ENCODE measurements around the gene FAM89B. TPM values are rescaled to one million over a fixed set of nuclear protein-coding genes. Genes with fewer than 3 reads are reported as not detected.

FAM89B gene
- total and polyA plus RNA-seq, 7 donors = 34.0 to 96.7 (median 63.3) TPM

DNA sequence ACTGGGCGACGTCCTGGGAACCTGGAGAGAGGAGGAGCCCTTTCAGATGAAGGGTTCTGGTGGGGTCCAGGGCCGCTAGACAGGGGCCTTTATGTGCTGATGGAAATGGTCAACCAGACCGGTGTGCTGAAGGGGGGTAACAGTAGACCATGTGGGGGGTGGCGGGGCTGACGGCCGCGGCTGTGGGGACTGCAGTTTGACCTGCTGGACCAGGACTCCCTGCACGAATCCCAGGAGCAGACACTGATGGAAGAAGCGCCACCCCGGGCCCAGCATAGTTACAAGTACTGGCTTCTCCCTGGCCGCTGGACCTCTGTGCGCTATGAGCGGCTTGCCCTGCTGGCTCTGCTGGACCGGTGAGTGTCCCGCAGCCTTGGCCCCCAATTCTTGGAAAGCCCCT, 49.7 kb downstream of the FAM89B start:
- Histone ChIP-seq H3K9me3 (no peaks in the 10 kb centered on the region), H3K27me3 (no peaks in the 10 kb centered on the region), H3K4me1 (peaks cover 0 to 13% (median 7%) of the 10 kb centered on the region in 4 donors), H3K4me3 (no peak overlapping the region), H3K36me3 (peaks cover 46 to 98% (median 70%) of the 10 kb centered on the region in 4 donors), H3K27ac (no peak overlapping the region)
- DNase-seq = no peak
- intact Hi-C loops (cut with DNase I) = loop anchor here (10.0 kb wide), 1 partner anchor 193 kb away; no protein-coding TSS in a partner anchor
- 96% methylated on average over 16 of the region's 16 CpGs for WGBS, 2 donors
- TF ChIP-seq, protein P1, sequence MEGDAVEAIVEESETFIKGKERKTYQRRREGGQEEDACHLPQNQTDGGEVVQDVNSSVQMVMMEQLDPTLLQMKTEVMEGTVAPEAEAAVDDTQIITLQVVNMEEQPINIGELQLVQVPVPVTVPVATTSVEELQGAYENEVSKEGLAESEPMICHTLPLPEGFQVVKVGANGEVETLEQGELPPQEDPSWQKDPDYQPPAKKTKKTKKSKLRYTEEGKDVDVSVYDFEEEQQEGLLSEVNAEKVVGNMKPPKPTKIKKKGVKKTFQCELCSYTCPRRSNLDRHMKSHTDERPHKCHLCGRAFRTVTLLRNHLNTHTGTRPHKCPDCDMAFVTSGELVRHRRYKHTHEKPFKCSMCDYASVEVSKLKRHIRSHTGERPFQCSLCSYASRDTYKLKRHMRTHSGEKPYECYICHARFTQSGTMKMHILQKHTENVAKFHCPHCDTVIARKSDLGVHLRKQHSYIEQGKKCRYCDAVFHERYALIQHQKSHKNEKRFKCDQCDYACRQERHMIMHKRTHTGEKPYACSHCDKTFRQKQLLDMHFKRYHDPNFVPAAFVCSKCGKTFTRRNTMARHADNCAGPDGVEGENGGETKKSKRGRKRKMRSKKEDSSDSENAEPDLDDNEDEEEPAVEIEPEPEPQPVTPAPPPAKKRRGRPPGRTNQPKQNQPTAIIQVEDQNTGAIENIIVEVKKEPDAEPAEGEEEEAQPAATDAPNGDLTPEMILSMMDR (IDR thresholded peaks at IDR 0.05) = no peak
- TF ChIP-seq POLR2AphosphoS5 (IDR thresholded peaks at IDR 0.05) (no peak), POLR2A (IDR thresholded peaks at IDR 0.05) (no peak), EP300 (IDR thresholded peaks at IDR 0.05) (no peak)

DNA sequence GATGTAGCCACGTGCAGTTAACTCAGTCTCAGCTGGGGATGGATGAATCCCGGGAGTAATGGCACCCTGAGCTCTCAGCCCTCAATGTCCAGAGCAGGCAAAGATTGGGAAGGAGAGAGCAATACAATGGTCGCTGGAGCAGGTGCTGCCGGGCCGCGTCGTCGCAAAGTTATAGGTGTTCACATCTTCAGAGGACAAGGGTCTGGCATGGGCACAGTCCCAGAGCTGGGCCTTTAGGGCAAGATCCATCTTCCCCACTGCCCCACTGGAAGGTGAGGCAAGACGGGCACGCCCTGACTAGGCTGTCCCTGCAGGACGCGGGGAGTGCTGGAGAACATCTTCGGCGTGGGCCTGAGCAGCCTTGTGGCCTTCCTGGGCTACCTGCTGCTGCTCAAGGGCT, 50.8 kb downstream of the FAM89B start:
- intact Hi-C loops (cut with DNase I) = loop anchor here (10.0 kb wide), 1 partner anchor 192 kb away; no protein-coding TSS in a partner anchor

More for the DNA sequence above, 50.8 kb downstream of the FAM89B start:
- Histone ChIP-seq H3K9me3 (no peaks in the 10 kb centered on the region), H3K4me3 (no peak overlapping the region), H3K36me3 (peaks cover 40 to 99% (median 73%) of the 10 kb centered on the region in 4 donors), H3K4me1 (peaks cover 0 to 5% (median 2%) of the 10 kb centered on the region in 4 donors), H3K27ac (no peak overlapping the region), H3K27me3 (no peaks in the 10 kb centered on the region)
- DNase-seq = no peak
- 90 to 92% methylated on average over 14 of the region's 14 CpGs for WGBS, 2 donors
- TF ChIP-seq, protein P1 (IDR thresholded peaks at IDR 0.05) = no peak
- no peak for TF ChIP-seq POLR2A (IDR thresholded peaks at IDR 0.05)
- no peak for TF ChIP-seq POLR2AphosphoS5 (IDR thresholded peaks at IDR 0.05)
- no peak for TF ChIP-seq EP300 (IDR thresholded peaks at IDR 0.05)

Small RNA genes within 50 kb of the gene (small RNA-seq; reads per million reads assigned to genes)
- gene AP001362.1 = 0 reads per million in 3 donors

Other genes with a start within 250 kb of the FAM89B start
- gene DPF2, start 238.7 kb upstream of the FAM89B start, total RNA-seq = 10 to 100 TPM; 28.5 to 51.2 (median 40.5) TPM
- 10 to 100 TPM; 13.8 to 25.4 (median 14.1) TPM for gene DPF2, start 238.7 kb upstream of the FAM89B start, polyA plus RNA-seq
- gene TIGD3, start 217.8 kb upstream of the FAM89B start, total RNA-seq = under 1 TPM in 3 of 4 donors, not detected in 1; 0.14 to 0.36 (median 0.33) TPM
- under 1 TPM in 2 of 3 donors, not detected in 1; 0.69 to 0.96 TPM for gene TIGD3, start 217.8 kb upstream of the FAM89B start, polyA plus RNA-seq
- 1 to 10 TPM; 2.5 to 8.9 (median 6.0) TPM for gene SLC25A45, start 189.9 kb upstream of the FAM89B start, total RNA-seq
- 10 to 100 TPM in 1 of 3 donors, 1 to 10 TPM in 2; 1.2 to 12.8 (median 2.5) TPM for gene SLC25A45, start 189.9 kb upstream of the FAM89B start, polyA plus RNA-seq
- 10 to 100 TPM; 10.7 to 27.5 (median 15.6) TPM for gene FRMD8, start 185.9 kb upstream of the FAM89B start, total RNA-seq
- gene FRMD8, start 185.9 kb upstream of the FAM89B start, polyA plus RNA-seq = 10 to 100 TPM; 21.6 to 29.0 (median 25.2) TPM
- gene NEAT1, start 149.7 kb upstream of the FAM89B start, total RNA-seq = 100 to 1,000 TPM; 142 to 573 (median 268) TPM
- 100 to 1,000 TPM in 1 of 3 donors, 10 to 100 TPM in 2; 26.8 to 587 (median 78.7) TPM for gene NEAT1, start 149.7 kb upstream of the FAM89B start, polyA plus RNA-seq
- over 10,000 TPM; 10,511 to 32,672 (median 12,130) TPM for gene MALAT1, start 73.5 kb upstream of the FAM89B start, total RNA-seq
- 1,000 to 10,000 TPM in 1 of 3 donors, 100 to 1,000 TPM in 1, 1 to 10 TPM in 1; 6.6 to 1,968 (median 374) TPM for gene MALAT1, start 73.5 kb upstream of the FAM89B start, polyA plus RNA-seq
- gene SCYL1, start 47.5 kb upstream of the FAM89B start, total RNA-seq = 100 to 1,000 TPM in 1 of 4 donors, 10 to 100 TPM in 3; 67.1 to 100 (median 77.7) TPM
- gene SCYL1, start 47.5 kb upstream of the FAM89B start, polyA plus RNA-seq = 10 to 100 TPM; 57.3 to 66.1 (median 61.7) TPM
- gene LTBP3, start 14.2 kb upstream of the FAM89B start, total RNA-seq = 100 to 1,000 TPM in 2 of 4 donors, 10 to 100 TPM in 2; 79.6 to 268 (median 117) TPM
- 10 to 100 TPM in 1 of 3 donors, 1 to 10 TPM in 2; 3.9 to 34.0 (median 9.6) TPM for gene LTBP3, start 14.2 kb upstream of the FAM89B start, polyA plus RNA-seq
- gene ZNRD2, start 2.1 kb upstream of the FAM89B start, total RNA-seq = 10 to 100 TPM; 24.9 to 61.0 (median 58.5) TPM
- gene ZNRD2, start 2.1 kb upstream of the FAM89B start, polyA plus RNA-seq = 10 to 100 TPM; 30.7 to 52.6 (median 36.6) TPM
- gene EHBP1L1, start 3.5 kb downstream of the FAM89B start, total RNA-seq = 100 to 1,000 TPM; 148 to 366 (median 194) TPM
- gene EHBP1L1, start 3.5 kb downstream of the FAM89B start, polyA plus RNA-seq = 10 to 100 TPM; 31.2 to 71.2 (median 71.2) TPM
- gene KCNK7, start 23.3 kb downstream of the FAM89B start, total RNA-seq = under 1 TPM in 2 of 4 donors, not detected in 2; 0.54 to 0.71 TPM
- 1 to 10 TPM in 1 of 3 donors, not detected in 2; 1.4 TPM for gene KCNK7, start 23.3 kb downstream of the FAM89B start, polyA plus RNA-seq
- gene MAP3K11, start 41.7 kb downstream of the FAM89B start, total RNA-seq = 10 to 100 TPM; 18.5 to 52.1 (median 26.3) TPM
- gene MAP3K11, start 41.7 kb downstream of the FAM89B start, polyA plus RNA-seq = 10 to 100 TPM; 48.6 to 71.2 (median 71.0) TPM
- 10 to 100 TPM; 10.7 to 21.3 (median 14.3) TPM for gene PCNX3, start 43.2 kb downstream of the FAM89B start, total RNA-seq
- 10 to 100 TPM in 1 of 3 donors, 1 to 10 TPM in 2; 6.0 to 35.0 (median 6.6) TPM for gene PCNX3, start 43.2 kb downstream of the FAM89B start, polyA plus RNA-seq
- 10 to 100 TPM; 19.9 to 30.7 (median 28.2) TPM for gene SIPA1, start 65.6 kb downstream of the FAM89B start, total RNA-seq
- 10 to 100 TPM; 20.3 to 53.6 (median 34.8) TPM for gene SIPA1, start 65.6 kb downstream of the FAM89B start, polyA plus RNA-seq
- gene RELA, start 90.4 kb downstream of the FAM89B start, total RNA-seq = 10 to 100 TPM; 36.4 to 62.6 (median 46.9) TPM
- 10 to 100 TPM; 33.6 to 45.6 (median 37.5) TPM for gene RELA, start 90.4 kb downstream of the FAM89B start, polyA plus RNA-seq
- 10 to 100 TPM; 58.4 to 92.7 (median 74.7) TPM for gene KAT5, start 139.7 kb downstream of the FAM89B start, total RNA-seq
- gene KAT5, start 139.7 kb downstream of the FAM89B start, polyA plus RNA-seq = 10 to 100 TPM; 51.1 to 81.0 (median 53.9) TPM
- 100 to 1,000 TPM; 120 to 168 (median 146) TPM for gene RNASEH2C, start 148.3 kb downstream of the FAM89B start, total RNA-seq
- gene RNASEH2C, start 148.3 kb downstream of the FAM89B start, polyA plus RNA-seq = 10 to 100 TPM; 45.6 to 68.1 (median 55.7) TPM
- gene AP5B1, start 208.4 kb downstream of the FAM89B start, total RNA-seq = 10 to 100 TPM in 2 of 4 donors, 1 to 10 TPM in 2; 6.6 to 13.3 (median 10.8) TPM
- 10 to 100 TPM in 1 of 3 donors, 1 to 10 TPM in 2; 6.6 to 14.6 (median 9.0) TPM for gene AP5B1, start 208.4 kb downstream of the FAM89B start, polyA plus RNA-seq
- not detected for gene OVOL1, start 214.5 kb downstream of the FAM89B start, total RNA-seq
- gene OVOL1, start 214.5 kb downstream of the FAM89B start, polyA plus RNA-seq = 10 to 100 TPM; 16.6 to 30.0 (median 22.7) TPM

All from sigmoid colon (tissue), 7 donors.